ENCODE data around the gene STAP1.

Gene STAP1

DNA sequence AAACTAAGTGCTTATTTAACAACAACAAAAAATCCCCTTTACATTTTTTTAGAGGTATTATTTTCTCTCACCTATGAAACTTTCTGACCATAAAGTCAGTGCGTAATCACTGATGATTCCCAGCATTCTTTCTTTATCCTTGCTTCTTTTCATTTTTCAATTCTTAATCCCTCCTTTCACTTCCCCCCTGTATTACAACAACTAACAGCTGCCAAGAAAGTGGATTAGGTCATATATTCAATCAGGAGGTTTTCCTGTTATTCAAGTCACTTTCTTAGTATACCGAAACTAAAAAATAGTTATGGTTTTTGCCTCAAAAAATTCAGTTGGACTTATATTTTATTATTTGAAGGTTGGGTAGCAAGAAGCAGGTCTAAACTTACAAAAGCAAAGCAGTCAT lies 2.1 kb upstream of the STAP1 start:
- no peak for DNase-seq (ENCODE audit: low spot score)

GRCh38 chr4:67565284-67565683 lies 6.8 kb downstream of the STAP1 start:
- peak; percentile 33 for DNase-seq (ENCODE audit: low spot score)

GRCh38 chr4:67566335-67566734 lies 7.8 kb downstream of the STAP1 start:
- DNase-seq (ENCODE audit: low spot score): no peak

- DNase-seq (ENCODE audit: low spot score): no peak
Observed at GRCh38 chr4:67568820-67569219, 10.3 kb downstream of the STAP1 start.

DNA sequence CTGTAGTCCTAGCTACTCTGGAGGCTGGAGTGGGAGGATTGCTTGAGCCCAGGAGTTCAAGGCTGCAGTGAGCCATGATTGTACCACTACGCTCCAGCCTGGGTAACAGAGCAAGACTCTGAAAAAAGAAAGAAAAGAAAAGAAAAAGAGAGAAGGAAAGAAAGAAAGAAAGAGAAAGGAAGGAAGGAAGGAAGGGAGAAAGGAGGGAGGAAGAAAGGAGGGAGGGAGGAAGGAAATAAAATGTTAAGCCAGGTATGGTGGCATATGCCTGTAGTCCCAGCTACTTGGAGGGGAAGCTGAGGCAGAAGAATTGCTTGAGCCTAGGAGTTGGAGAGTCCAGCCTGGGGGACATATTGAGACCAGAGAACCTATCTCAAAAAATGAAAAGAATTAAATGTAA lies 12.0 kb downstream of the STAP1 start:
- DNase-seq (ENCODE audit: low spot score): no peak

DNA sequence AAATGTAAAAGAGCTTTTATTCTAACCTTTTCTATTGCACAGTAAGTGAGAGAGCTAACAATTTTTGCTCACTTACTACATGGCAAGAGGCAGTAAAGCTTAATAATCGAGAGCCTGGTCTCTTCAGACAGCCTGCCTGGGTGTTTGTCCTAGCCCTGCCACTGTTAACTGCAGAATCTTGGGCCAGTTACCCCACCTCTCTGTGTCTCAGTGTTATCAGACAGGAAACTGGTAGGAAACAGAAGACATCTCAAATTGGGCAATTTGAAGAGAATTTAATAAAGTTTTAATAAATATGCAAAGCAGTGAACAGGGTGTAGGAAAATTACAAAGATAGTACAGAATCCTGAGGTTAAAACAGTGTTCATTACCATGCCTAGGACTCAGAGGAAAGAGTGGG lies 13.4 kb downstream of the STAP1 start:
- no peak for DNase-seq (ENCODE audit: low spot score)

DNA sequence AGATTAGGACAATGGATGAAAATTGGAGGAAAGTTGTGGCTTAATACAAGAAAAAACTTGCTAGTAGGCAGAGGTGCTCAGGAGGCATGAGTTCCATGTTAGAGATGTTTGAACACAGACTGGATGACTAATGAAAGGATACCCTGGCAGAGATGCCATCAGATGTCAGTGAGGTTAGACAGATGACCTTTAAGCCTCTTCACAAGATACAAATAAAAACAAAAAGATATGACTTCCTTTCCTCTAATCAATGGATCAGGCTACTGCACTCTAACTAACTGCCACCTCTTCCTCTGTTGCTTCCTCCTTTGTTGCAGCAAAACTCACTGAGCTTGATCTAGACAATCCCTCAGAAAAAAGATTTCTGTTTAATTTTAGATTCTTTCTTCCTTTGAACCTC lies 14.7 kb downstream of the STAP1 start:
- no peak for DNase-seq (ENCODE audit: low spot score)

GRCh38 chr4:67575232-67576058 lies 16.9 kb downstream of the STAP1 start:
- no peak for DNase-seq (ENCODE audit: low spot score)

GRCh38 chr4:67576059-67576466 lies 17.5 kb downstream of the STAP1 start:
- DNase-seq (ENCODE audit: low spot score): no peak

GRCh38 chr4:67576538-67576937 lies 18.0 kb downstream of the STAP1 start:
- no peak for DNase-seq (ENCODE audit: low spot score)

DNA sequence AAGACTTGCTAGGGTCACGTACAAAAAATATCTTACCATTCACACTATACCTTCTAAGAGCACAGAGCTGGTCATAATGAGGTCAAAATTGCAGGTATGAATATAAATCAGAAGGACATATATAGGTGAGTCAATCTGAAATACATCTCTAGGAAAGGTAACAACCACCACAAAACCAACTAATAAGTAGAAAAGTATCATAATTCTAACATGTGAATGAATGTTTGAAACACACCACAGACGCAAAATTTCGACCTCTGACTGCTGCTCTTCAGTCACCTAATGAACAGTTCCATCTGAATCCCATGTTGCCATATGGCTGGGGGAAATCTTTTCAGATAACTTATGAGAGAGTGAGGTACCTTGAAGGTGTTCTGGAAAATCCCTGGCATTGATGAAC lies 22.1 kb downstream of the STAP1 start:
- DNase-seq (ENCODE audit: low spot score): no peak

DNA sequence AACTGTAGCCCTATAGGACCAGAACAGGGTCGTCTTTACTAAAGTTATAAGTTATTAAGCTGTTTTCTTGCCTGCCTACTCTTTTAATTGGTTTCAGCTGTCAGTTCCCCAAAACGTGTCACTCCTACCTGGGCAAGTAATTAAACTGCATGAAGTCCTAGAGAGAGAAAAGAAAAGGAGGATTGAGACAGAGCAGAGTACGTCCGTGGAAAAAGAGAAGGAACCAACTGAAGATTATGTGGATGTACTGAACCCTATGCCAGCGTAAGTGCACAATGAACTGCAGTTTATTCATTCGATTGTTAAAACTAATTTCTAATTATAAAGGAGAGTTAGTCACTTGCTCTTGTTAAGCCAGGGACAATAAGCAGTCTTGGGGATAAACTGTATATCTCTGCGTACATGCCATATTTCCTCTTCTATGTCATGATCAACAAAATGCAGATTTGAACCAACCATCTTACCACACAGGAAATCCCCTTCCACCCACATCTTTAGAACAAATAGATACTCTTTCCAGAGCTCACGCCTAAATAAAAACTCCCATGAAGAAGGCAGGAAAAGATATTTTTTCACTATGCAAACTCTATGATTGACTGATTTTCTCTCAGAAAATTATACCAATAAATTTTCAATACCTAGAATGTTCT lies 22.8 kb downstream of the STAP1 start:
- DNase-seq (ENCODE audit: low spot score): no peak

- DNase-seq (ENCODE audit: low spot score): no peak
Observed at GRCh38 chr4:67581913-67582312, 23.4 kb downstream of the STAP1 start.

GRCh38 chr4:67584496-67584895 lies 26.0 kb downstream of the STAP1 start:
- DNase-seq (ENCODE audit: low spot score): peak; percentile 50

DNA sequence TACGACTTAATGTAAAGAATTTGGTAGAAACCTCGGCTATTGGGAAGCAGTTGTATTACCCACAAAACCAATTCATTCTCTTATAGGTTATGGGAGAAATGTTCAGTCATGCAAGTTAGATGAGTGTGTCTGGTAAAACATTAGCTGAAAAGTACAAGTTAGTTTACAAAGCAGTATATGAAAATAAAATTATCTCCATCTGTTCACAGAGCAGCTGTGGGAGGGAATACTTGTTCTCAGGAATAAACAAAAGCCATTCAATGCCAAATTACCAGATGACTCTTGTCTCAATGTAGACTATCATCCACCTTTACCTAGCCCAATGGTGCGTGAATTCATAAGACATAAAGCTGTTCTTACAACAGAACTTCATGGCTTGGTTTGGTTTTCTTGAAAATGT lies 28.6 kb downstream of the STAP1 start:
- no peak for DNase-seq (ENCODE audit: low spot score)

- DNase-seq (ENCODE audit: low spot score): no peak
Observed at GRCh38 chr4:67593741-67594175, 35.2 kb downstream of the STAP1 start.

GRCh38 chr4:67603310-67604028 lies 44.9 kb downstream of the STAP1 start:
- no peak for DNase-seq (ENCODE audit: low spot score)

DNA sequence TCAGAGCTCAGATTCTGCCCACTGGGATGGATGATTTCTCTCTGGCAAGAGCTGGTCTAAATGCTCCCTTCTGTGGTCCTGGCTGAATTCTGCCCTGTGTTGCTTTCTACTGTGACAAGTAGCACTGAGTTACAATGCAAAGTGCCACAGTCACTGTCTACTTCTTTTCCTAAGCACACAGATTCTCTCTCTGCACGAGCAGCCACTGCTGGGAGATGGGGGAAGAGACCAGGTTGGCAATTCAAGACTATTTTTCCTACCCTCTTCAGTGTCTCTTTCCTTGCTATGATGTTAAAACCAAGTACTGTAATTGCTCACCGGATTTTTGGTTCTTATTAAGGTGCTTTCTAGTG lies 45.5 kb downstream of the STAP1 start:
- DNase-seq (ENCODE audit: low spot score): no peak

GRCh38 chr4:67604749-67605148 lies 46.2 kb downstream of the STAP1 start:
- no peak for DNase-seq (ENCODE audit: low spot score)

DNA sequence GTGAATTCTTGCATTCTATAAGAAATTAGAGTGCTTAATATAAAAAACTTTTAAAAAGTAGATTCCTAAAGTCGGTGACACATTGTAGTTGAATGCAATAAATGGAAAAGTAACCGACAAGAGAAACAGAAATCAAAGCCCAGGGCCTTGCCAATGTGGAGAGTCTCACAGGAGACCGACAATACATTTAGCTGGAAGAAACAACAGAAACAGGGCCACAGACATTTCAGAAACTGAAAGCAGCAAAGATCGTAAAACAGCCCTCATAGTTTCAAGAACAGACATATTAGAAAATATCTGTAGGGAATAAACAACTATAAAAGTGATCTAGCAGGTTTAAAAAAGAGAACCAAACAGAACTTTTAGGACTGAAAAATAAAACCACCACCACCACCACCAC lies 49.5 kb downstream of the STAP1 start:
- no peak for DNase-seq (ENCODE audit: low spot score)

DNA sequence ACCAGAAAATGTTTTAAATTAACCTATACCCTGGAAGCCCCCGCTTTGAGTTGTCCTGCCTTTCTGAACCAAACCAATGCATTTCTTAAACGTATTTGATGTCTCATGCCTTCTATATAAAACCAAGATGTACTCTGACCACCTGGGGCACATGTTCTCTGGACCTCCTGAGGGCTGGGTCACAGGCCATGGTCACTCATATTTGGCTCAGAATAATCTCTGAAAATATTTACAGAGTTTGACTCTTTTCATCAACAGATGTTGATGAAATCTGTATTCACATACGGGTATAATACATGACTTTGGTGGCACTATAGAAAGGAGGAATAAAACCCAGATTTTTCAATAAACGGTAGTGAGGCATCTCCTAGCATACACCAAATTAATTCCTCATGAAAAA lies 55.7 kb downstream of the STAP1 start:
- DNase-seq (ENCODE audit: low spot score): no peak

GRCh38 chr4:67615119-67615518 lies 56.6 kb downstream of the STAP1 start:
- DNase-seq (ENCODE audit: low spot score): no peak

DNA sequence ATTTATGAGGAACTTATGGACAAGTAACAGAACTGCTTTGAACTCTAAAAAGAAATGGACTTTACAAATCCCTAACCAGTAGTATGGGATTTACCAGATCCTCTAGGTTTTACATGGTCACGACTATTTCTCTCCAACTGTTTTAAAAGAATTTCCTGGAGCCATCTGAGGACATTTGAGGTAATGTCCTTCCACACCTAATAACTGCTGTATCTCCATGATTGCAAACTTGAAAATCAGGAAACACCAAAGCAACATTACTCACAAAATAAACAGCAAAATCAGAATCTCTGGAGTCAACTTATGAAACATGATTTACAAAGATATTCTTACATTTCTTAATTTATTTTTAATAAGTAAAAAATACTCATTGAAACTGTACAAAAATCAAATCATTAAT lies 58.0 kb downstream of the STAP1 start:
- DNase-seq (ENCODE audit: low spot score): no peak

Data from COLO829 (cell line).